GM21619 (cell line): Measurements from ENCODE around the gene PIGH.
"Not testable (repeated sequence)": the region's sequence is repeated elsewhere in the genome, so short reads cannot be mapped to it uniquely, and the experiment has no call there.

ENCODE experiments used
- ATAC-seq: cut with Tn5 transposase; IDR thresholded peaks from one replicate; pipeline ENCODE4 v1.9.1; 2021; ENCODE audit not compliant: unreplicated experiment

The PIGH gene, protein sequence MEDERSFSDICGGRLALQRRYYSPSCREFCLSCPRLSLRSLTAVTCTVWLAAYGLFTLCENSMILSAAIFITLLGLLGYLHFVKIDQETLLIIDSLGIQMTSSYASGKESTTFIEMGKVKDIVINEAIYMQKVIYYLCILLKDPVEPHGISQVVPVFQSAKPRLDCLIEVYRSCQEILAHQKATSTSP

GRCh38 chr14:67599698-67600561 is at the start of gene PIGH:
TSS of gene PIGH (minus strand) at chr14:67600268. CDS start at chr14:67600203, 65 bp downstream.
- ATAC-seq = peak; percentile 85

DNA sequence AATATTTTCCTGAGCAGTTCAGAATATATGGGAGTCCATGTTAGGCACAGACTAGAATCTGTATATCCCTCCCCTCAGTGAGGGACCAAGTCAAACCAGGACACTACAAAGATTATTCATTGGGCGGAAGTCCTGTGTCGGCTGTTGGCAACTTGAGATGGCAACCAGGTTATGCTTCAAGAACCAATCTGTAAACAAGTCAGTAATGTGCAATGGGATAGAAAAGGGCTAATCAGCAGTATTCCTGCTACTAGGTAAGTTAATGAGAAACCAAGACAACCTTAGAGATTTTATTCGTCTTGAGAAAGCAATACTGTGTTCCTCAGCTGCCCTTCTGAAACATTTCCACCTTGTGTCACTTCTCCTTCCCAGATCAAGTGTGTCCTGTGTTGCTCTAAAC is 46.1 kb upstream of the PIGH start:
- ATAC-seq = no peak

- ATAC-seq = no peak
Measured at GRCh38 chr14:67645414-67645813, 45.3 kb upstream of the PIGH start.

DNA sequence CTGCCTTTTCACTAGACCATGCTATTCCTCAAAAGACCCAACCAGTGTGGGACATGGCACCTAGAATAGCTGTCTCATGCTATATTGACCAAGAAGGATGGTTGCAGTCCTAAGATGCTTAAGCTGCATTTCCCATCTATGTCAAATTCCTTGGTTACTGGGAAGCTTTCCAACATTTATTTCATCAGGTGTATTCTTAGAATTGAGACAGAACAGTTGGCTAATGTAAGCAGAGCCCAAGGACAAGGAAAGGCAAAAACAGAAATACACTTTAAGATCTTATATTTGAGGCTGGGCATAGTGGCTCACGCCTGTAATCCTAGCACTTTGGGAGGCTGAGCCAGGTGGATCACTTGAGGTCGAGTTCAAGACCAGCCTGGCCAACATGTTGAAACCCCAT is 44.4 kb upstream of the PIGH start:
- ATAC-seq = no peak

- ATAC-seq = no peak
Measured at GRCh38 chr14:67643713-67644112, 43.6 kb upstream of the PIGH start.

DNA sequence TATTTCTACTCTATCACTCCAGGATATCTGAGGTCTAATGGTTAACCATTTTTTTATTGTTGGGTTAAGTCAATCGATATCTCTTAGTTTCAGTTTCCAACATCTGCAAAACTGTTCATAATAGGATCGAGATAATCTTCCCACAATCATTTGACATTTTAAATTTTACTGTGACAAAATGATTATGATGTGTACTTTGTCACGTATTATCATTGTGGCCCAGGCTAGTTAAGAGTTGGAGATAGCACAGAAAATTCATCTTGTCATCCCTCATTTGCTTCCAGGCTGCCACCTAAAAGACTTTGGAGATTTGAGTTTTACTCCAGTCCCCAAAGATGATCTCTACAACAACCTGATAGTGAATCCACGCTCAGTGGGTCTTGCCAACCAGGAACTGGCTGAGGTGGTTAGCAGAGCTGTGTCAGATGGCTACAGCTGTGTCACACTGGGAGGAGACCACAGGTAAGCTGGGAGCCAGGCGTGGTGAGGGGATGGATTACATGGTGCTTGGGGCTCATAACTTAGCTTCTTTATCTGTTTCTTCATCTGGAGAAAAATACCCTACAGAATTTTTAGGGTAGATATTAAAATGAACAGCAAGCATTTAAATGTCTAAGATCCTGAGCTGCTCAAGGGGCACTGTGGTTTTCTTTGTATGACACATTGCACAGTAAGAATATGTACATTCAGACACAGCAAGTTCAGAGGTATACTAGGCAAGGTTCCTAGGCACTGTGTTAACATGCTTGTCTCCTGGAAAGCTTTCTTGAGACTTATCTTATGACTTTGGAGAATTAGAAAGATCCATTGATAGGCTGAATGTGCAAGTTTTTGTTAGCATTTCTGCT is 42.1 kb upstream of the PIGH start:
- no peak for ATAC-seq

- no peak for ATAC-seq
Measured at GRCh38 chr14:67641480-67641879, 41.4 kb upstream of the PIGH start.

DNA sequence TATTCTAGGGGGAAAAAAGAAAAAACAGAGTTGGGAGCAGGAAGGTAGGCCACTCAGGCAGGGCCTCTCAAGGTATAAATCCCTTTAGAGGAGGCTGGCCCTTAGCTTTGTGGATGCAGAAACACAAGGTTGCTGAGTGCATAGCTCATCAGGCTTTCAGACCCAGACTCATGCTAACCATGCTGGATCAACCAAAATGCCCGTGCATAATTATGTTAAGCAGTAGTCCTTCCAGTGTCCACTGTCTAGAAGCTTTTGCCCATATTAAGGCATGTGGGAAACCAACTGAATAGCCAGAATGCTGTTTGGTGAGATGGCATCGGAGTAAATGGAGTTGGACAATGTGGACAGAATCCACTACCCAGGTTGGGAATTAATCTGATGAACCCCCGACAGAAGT is 38.6 kb upstream of the PIGH start:
- no peak for ATAC-seq

GRCh38 chr14:67636361-67636919 is 36.4 kb upstream of the PIGH start:
- ATAC-seq = no peak

- no peak for ATAC-seq
Measured at GRCh38 chr14:67633451-67634147, 33.5 kb upstream of the PIGH start.

DNA sequence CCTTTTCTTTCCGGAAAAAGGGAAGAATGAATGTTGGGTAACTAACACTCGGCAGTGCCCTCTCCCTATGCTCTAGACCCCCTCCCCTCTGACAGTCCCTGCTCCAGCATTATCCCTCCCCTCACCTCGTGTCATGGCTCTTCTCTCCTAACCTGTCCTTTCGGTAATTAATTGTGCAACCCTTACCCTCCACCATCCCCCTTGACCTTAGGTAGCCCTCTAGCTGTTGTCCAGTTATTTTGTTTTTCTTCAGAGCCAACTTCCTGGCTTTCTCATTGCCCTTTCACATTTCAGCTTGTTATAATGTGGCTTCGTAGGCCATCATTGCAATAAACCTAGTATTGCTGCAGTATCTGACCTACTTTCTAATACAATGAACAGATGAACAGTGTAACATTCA is 30.9 kb upstream of the PIGH start:
- no peak for ATAC-seq

GRCh38 chr14:67630186-67630585 is 30.1 kb upstream of the PIGH start:
- no peak for ATAC-seq

DNA sequence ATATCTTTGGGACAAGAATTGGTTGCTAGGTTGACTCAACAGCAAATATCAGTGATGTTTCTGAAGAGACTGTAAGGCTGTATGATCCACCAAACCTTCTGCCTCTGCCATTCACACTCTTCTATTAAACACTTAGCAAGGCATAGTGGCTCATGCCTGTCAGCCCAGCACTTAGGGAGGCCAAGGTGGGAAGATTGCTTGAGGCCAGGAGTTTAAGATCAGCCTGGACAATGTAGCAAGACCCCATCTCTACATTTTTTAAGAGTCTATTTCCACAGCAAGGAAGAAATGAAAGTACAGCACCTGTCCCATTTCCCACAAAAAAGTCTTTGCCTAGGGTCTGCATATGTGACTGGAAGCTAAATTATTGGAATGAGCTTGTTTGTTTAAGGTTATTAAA is 27.5 kb upstream of the PIGH start:
- no peak for ATAC-seq

DNA sequence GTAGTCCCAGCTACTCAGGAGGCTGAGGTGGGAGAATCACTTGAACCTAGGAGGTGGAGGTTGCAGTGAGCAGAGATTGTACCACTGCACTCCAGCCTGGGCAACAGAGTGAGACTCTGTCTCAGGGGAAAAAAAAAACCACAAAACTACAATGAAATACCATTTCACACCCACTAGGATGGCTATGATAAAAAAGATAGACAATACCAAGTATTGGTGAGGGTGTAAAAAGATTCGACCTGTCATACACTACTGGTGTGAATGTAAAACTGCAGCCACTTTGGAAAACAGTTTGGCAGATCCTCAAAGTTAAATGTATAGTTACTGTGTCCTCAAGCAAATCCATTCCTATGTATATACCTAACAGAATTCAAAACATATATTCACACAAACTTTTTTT is 26.1 kb upstream of the PIGH start:
- not testable (repeated sequence) for ATAC-seq

DNA sequence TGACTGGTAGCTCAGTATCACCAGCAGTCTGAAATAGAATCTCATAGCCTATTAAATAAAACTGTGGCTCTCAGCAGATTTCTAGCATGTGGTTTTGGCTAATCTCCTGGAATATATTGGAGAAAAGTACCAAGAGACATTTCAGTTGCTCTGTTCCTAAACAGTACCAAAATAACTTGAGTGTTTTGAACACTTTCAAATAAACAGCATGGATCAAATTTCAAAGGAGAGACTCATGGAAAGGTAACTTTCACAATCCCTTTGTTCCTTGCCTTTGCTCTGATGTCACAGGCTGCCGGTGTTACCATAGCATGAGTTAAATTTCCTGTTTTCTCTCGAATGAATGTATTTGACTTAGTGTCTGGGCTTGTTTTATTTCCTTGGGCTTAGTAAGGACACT is 23.0 kb upstream of the PIGH start:
- no peak for ATAC-seq

DNA sequence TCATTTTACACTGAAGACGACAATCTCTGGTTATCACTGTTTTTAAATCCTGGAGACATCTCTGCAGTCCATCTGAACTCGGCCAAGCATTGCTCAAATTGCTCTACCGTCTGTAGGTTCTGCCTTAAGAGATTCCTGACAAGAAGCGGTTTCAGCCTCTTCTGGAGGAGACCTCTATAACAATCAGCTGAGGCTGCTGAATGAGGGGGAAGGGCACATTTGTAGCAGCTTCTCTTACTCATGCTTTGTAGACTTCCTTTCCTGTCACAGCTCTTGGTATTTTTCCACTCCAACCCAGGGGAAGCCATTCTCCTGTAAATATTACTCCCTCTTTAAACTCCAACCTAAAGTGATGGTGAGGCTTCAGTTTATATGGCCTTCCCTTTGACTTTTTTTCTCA is 22.6 kb upstream of the PIGH start:
- no peak for ATAC-seq

DNA sequence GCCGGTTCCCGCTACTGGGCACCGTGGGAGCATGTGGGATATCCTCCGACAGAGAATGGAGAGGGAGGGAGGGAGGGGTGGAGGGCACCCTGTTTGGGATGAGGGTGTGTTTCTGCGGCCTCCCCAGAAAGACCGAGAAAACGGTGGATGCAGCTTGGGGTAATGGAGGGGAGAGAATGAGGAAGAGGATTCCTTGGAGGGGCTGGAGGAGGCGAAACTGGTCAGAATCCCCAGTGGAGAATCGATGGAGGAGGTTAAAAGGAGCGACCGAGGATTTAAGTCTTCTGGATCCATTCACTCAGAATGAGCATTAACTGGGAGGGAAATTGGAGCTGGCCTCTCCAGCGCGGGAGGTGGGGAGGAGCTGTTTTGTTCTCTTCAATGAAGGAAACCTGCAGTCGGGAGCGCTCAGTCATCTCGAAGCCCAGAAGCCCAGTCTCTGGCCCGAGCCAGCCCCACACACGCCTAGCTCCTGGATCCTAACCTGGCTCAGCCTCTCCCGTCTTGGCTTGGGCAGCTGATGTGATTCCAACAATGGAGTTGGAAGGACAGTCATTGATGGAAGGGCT is 20.2 kb upstream of the PIGH start:
- no peak for ATAC-seq

DNA sequence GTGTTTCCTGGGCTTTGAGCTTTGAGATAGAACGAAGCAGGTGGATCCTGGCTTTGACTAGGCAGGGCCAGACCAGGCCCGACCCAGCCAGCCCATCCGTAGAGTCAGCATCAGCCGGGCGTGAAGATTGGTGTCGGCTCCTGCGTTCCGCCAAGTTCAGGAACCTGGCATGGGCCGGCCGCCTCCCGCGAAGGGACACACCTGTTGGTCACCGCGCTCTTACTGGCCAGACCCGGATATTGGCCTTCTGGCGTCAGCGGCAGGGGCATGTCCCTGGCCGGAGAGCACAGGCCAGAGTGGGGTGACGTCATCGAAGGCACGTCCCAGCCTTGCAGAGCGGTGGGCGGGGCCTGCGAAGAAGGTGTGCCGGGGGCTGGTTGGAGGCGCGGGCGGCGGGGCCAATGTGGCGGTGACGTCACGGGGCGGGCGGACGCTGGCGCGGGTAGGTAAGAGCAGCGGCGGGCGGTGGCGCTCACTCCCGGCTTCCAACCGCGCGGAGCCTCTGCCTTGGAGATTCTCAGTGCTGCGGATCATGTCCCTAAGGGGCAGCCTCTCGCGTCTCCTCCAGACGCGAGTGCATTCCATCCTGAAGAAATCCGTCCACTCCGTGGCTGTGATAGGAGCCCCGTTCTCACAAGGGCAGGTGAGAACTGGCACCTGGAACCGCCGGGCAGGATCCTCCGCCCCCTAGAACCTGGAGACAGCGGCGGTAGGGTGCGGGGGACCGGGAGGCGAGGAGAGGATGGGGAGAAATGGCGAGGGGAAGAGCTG is 19.6 kb upstream of the PIGH start, which contains the start of gene ARG2:
TSS of gene ARG2 (plus strand) at position 475 of the 771 bp plus-strand sequence. CDS start at position 533, 58 bp downstream.
- ATAC-seq = peak; percentile 88

DNA sequence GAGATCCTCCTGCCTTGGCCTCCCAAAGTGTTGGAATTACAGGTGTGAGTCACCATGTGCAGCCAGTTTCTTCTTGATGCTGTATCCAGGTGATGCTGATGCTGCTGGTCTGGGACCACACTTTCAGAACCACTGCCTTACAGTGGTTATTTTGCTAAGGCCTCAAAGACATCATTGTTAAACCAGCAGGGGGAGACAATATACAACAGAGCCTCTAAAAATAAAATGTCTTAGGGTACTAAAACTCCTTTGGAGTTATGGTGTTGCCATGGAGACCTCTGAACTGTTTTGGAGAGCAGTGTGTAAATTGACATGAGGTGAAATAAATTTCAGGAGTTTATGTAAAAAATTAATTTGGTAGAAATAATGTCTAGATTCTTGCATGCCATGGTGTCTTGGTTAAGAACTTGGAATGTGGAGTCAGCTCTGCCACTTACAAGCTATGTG is 18.6 kb upstream of the PIGH start:
- no peak for ATAC-seq
